ENCODE results near the gene CDH13.

- TF ChIP-seq ZNF133 (tag by site-specific recombination; IDR thresholded peaks at IDR 0.05), result no peak
- TF ChIP-seq ZNF701 (tag by site-specific recombination; IDR thresholded peaks at IDR 0.05), result no peak
- no peak for TF ChIP-seq ZNF488 (tag by site-specific recombination; IDR thresholded peaks at IDR 0.05)
- TF ChIP-seq CTCF (tag by site-specific recombination; IDR thresholded peaks at IDR 0.05), result no peak
- TF ChIP-seq ZFP3 (tag by site-specific recombination; IDR thresholded peaks at IDR 0.05; ENCODE audit: low read depth), result no peak
- no peak for TF ChIP-seq ZNF423 (tag by site-specific recombination; IDR thresholded peaks at IDR 0.05)
- no peak for TF ChIP-seq ZNF292 (tag by site-specific recombination; IDR thresholded peaks at IDR 0.05; ENCODE audit: borderline replicate concordance, low read depth)
- no peak for TF ChIP-seq YY1 (tag by site-specific recombination; IDR thresholded peaks at IDR 0.05)
- no peak for TF ChIP-seq REPIN1 (tag by site-specific recombination; IDR thresholded peaks at IDR 0.05; ENCODE audit: low read depth)
- TF ChIP-seq PRDM1 (tag by site-specific recombination; IDR thresholded peaks at IDR 0.05), result no peak
- TF ChIP-seq, protein P1, sequence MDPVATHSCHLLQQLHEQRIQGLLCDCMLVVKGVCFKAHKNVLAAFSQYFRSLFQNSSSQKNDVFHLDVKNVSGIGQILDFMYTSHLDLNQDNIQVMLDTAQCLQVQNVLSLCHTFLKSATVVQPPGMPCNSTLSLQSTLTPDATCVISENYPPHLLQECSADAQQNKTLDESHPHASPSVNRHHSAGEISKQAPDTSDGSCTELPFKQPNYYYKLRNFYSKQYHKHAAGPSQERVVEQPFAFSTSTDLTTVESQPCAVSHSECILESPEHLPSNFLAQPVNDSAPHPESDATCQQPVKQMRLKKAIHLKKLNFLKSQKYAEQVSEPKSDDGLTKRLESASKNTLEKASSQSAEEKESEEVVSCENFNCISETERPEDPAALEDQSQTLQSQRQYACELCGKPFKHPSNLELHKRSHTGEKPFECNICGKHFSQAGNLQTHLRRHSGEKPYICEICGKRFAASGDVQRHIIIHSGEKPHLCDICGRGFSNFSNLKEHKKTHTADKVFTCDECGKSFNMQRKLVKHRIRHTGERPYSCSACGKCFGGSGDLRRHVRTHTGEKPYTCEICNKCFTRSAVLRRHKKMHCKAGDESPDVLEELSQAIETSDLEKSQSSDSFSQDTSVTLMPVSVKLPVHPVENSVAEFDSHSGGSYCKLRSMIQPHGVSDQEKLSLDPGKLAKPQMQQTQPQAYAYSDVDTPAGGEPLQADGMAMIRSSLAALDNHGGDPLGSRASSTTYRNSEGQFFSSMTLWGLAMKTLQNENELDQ (tag by site-specific recombination; IDR thresholded peaks at IDR 0.05; ENCODE audit: low read depth), result no peak
- TF ChIP-seq BCL11A (tag by site-specific recombination; IDR thresholded peaks at IDR 0.05; ENCODE audit: low read depth), result no peak
Measured at GRCh38 chr16:83819361-83819760, 1192.6 kb downstream of the CDH13 start.

Data from HEK293 (cell line).